OCI-LY7 (cell line): ENCODE data around the gene TMEM33. TPM values are rescaled to one million over a fixed set of nuclear protein-coding genes. Genes with fewer than 3 reads are reported as not detected.
A peak's percentile ranks its signal among the peaks of the same experiment; 100 is the strongest.

Experiments used
- Bru-seq: library from RNA; stranded (reverse); fragments of 400-500 nt; gene quantifications from one replicate; lab custom pipeline; 2021; lab: Mats Ljungman, UMichigan
- BruChase-seq, 2 experiments: library from RNA; stranded (reverse); fragments of 400-500 nt; gene quantifications; one replicate each; lab custom pipeline; 2021; lab: Mats Ljungman, UMichigan
- BruUV-seq: library from RNA; stranded (reverse); fragments of 400-500 nt; replicated peaks from 2 replicates; lab custom pipeline; 2021; lab: Mats Ljungman, UMichigan
- CTCF ChIA-PET: fragments of 300-600 bp; sonication (Branson Sonifier 250); formaldehyde crosslinking; loops from one replicate; lab custom pipeline; 2022; ENCODE audit warnings: antibody characterized with exemption; ENCODE audit not compliant: unreplicated experiment; lab: Charles Lee
- POLR2A ChIA-PET: fragments of 300-600 bp; sonication (Branson Sonifier 250); formaldehyde crosslinking; loops from one replicate; lab custom pipeline; 2022; ENCODE audit warnings: antibody characterized with exemption; lab: Charles Lee
- DNase-seq: peaks from one replicate; pipeline ENCODE4 v3.0.0-alpha.2; 2015; ENCODE audit warnings: low spot score
- H2AFZ ChIP-seq: fragments of 200-600 bp; sonication (generic), shearing (Covaris generic); 2 replicates; pipeline ENCODE4 v1.6.1; 2014; ENCODE audit warnings: mild to moderate bottlenecking, antibody characterized with exemption, low read length, moderate library complexity
- H3K27ac ChIP-seq: fragments of 200-600 bp; sonication (generic); 2 replicates; pipeline ENCODE4 v1.5.1; 2014; ENCODE audit warnings: mixed run types, low read depth, mild to moderate bottlenecking, moderate library complexity, low read length, inconsistent platforms; ENCODE audit not compliant: poor library complexity, severe bottlenecking
- H3K36me3 ChIP-seq: fragments of 200-600 bp; sonication (generic); 2 replicates; pipeline ENCODE4 v1.6.1; 2014; ENCODE audit warnings: mild to moderate bottlenecking, antibody characterized with exemption, low read length, moderate library complexity, mixed read lengths; ENCODE audit not compliant: insufficient read depth
- H3K4me1 ChIP-seq: fragments of 200-600 bp; sonication (generic); 2 replicates; pipeline ENCODE4 v1.5.1; 2014; ENCODE audit warnings: mild to moderate bottlenecking, low read length; ENCODE audit not compliant: insufficient read depth, poor library complexity, severe bottlenecking
- H3K4me2 ChIP-seq: fragments of 200-600 bp; sonication (generic); 2 replicates; pipeline ENCODE4 v1.6.1; 2014; ENCODE audit warnings: mild to moderate bottlenecking, low read length
- H3K4me3 ChIP-seq: fragments of 200-600 bp; sonication (generic); 2 replicates; pipeline ENCODE4 v1.5.1; 2014; ENCODE audit warnings: mild to moderate bottlenecking, low read depth, low read length; ENCODE audit not compliant: poor library complexity, severe bottlenecking
- H3K79me2 ChIP-seq: fragments of 200-600 bp; sonication (generic); 2 replicates; pipeline ENCODE4 v1.6.1; 2016; ENCODE audit warnings: low read depth, mild to moderate bottlenecking, low read length, moderate library complexity, mixed read lengths; ENCODE audit not compliant: insufficient read depth
- H3K9me2 ChIP-seq: fragments of 200-600 bp; sonication (generic); 2 replicates; pipeline ENCODE4 v1.6.1; 2016; ENCODE audit warnings: mild to moderate bottlenecking, low read length, mixed read lengths; ENCODE audit not compliant: insufficient read depth
- H3K9me3 ChIP-seq: fragments of 200-600 bp; sonication (generic); 2 replicates; pipeline ENCODE4 v1.6.1; 2014; ENCODE audit warnings: mild to moderate bottlenecking, mixed run types, low read length, mixed read lengths
- H4K20me1 ChIP-seq: fragments of 200-600 bp; sonication (generic); 2 replicates; pipeline ENCODE4 v1.6.1; 2014; ENCODE audit warnings: mild to moderate bottlenecking, antibody characterized with exemption, low read length, moderate library complexity, mixed read lengths; ENCODE audit not compliant: insufficient read depth
- EZH2phosphoT487 ChIP-seq: fragments of 200-600 bp; sonication (generic); IDR thresholded peaks from 2 replicates; pipeline ENCODE4 v1.6.1; 2018; ENCODE audit warnings: low read depth, borderline replicate concordance, mild to moderate bottlenecking, mixed run types, antibody characterized with exemption, low read length, moderate library complexity, mixed read lengths
- intact Hi-C: fragments of 100-400 bp; cut with micrococcal nuclease; formaldehyde crosslinking; loops from one replicate; pipeline ENCODE4 v1.10.0; 2022; ENCODE audit not compliant: unreplicated experiment
- long read RNA-seq: library from polyadenylated mRNA; stranded (forward); transcript quantifications from one replicate; pipeline ENCODE4 v2.0.0, GENCODE V29; 2022
- total RNA-seq, 2 experiments: library from RNA; depleted of rRNA in 1 of 2; stranded (reverse); fragments of >200 nt in 1 of 2; shearing (Covaris generic) in 1 of 2; gene quantifications; 2 replicates each; pipeline ENCODE4 v1.2.3, GENCODE V29; 2014 to 2022
- TF ChIP-seq, protein P1 (sequence below): fragments of 200-600 bp; sonication (generic); conservative IDR thresholded peaks from 2 replicates; pipeline ENCODE4 v1.5.1; 2014; ENCODE audit warnings: mild to moderate bottlenecking, antibody characterized with exemption, low read length, moderate library complexity, mixed read lengths

TMEM33 gene
- 21.0 and 25.7 TPM in 2 replicates for total RNA-seq (2014; rRNA removed; shearing (Covaris generic))
- 43.0 and 46.6 TPM in 2 replicates for total RNA-seq (2022)
- Bru-seq, nascent RNA, result percentile 95 among the genes with signal in this experiment
- BruChase-seq, experiment 1, labeled RNA remaining after a 6-hour chase, result percentile 95 among the genes with signal in this experiment
- percentile 98 among the genes with signal in this experiment for BruChase-seq, experiment 2, labeled RNA remaining after a 2-hour chase
- long read RNA-seq, full-length matches to known transcripts, result 22 of 27 reads
- long read RNA-seq, partial matches to known transcripts, result 0 of 27 reads
- long read RNA-seq, other reads (novel, unspliced or antisense), result 5 of 27 reads

GRCh38 chr4:41934901-41935651 is at the start of gene TMEM33:
TSS of gene TMEM33 (plus strand) at chr4:41935429. CDS start at chr4:41935485, 56 bp downstream.
- Histone ChIP-seq H3K4me2 (peak within 1 kb of the TSS; percentile 81), H2AFZ (peak within 1 kb of the TSS; percentile 95), H3K4me3 (peak within 1 kb of the TSS; percentile 97), H3K4me1 (peaks cover 29% of the 10 kb centered on the region), H3K79me2 (peaks cover 50% of the 10 kb centered on the region), H4K20me1 (peaks cover 16% of the 10 kb centered on the region; the same call in 1 of the 2 replicates), H3K9me3 (no peaks in the 10 kb centered on the region), H3K36me3 (peaks cover 36% of the 10 kb centered on the region), H3K27ac (peak within 1 kb of the TSS; percentile 44), H3K9me2 (no peaks in the 10 kb centered on the region)
- POLR2A ChIA-PET, result interaction anchor here (0.7 to 1.1 kb wide), 5 partner anchors 9 to 81 kb away, joined by 3 to 4 read pairs (median 3); no protein-coding TSS in a partner anchor
- CTCF ChIA-PET, result interaction anchor here (0.6 kb wide), 1 partner anchor 294 kb away, joined by 8 read pairs; no protein-coding TSS in a partner anchor
- DNase-seq, result peak; percentile 90
- TSS peak; percentile 58 for BruUV-seq
- TF ChIP-seq, protein P1, sequence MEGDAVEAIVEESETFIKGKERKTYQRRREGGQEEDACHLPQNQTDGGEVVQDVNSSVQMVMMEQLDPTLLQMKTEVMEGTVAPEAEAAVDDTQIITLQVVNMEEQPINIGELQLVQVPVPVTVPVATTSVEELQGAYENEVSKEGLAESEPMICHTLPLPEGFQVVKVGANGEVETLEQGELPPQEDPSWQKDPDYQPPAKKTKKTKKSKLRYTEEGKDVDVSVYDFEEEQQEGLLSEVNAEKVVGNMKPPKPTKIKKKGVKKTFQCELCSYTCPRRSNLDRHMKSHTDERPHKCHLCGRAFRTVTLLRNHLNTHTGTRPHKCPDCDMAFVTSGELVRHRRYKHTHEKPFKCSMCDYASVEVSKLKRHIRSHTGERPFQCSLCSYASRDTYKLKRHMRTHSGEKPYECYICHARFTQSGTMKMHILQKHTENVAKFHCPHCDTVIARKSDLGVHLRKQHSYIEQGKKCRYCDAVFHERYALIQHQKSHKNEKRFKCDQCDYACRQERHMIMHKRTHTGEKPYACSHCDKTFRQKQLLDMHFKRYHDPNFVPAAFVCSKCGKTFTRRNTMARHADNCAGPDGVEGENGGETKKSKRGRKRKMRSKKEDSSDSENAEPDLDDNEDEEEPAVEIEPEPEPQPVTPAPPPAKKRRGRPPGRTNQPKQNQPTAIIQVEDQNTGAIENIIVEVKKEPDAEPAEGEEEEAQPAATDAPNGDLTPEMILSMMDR, result 0 out of 2 replicates have a peak, but pooled peaks have one; percentile 11
- TF ChIP-seq EZH2phosphoT487, result no peak
- intact Hi-C loops, result loop anchor here (2.0 to 5.0 kb wide), 2 partner anchors 56 to 217 kb away; partner anchors contain the start of genes BEND4 and SLC30A9

- ChIA-PET CTCF (no interaction called here), POLR2A (no interaction called here)
- Histone ChIP-seq H3K79me2 (no peaks in the 10 kb centered on the region), H3K9me3 (no peaks in the 10 kb centered on the region), H2AFZ (no peak overlapping the region), H3K4me3 (no peak overlapping the region), H3K36me3 (no peaks in the 10 kb centered on the region), H3K4me1 (no peaks in the 10 kb centered on the region), H3K27ac (no peak overlapping the region), H4K20me1 (no peaks in the 10 kb centered on the region), H3K9me2 (no peaks in the 10 kb centered on the region), H3K4me2 (no peak overlapping the region)
- intact Hi-C loops, result no loop called here
- DNase-seq, result no peak
- TF ChIP-seq, protein P1, result no peak
- TF ChIP-seq EZH2phosphoT487, result no peak
- BruUV-seq, result no TSS peak
These were observed 49.8 kb upstream of the TMEM33 start for GRCh38 chr4:41885456-41885855.
